ENCODE data around the gene SPTSSB. TPM values are rescaled to one million over a fixed set of nuclear protein-coding genes. Genes with fewer than 3 reads are reported as not detected.

The SPTSSB gene
- total RNA-seq, 2 donors from 2014 or later = not detected

- H3K27me3 ChIP-seq (replicated peaks; ENCODE audit: insufficient read depth) = no peaks in the 10 kb centered on the region
- H3K4me1 ChIP-seq (ENCODE audit: control insufficient read depth in 1 of 2, low read depth in 2 of 2) = no peaks in the 10 kb centered on the region
- DNase-seq (ENCODE audit: low spot score) (no peak), ATAC-seq (ENCODE audit: insufficient number of reproducible peaks, low FRiP score, low read depth) (no peak)
- no peaks in the 10 kb centered on the region for H3K9me3 ChIP-seq
- TF ChIP-seq CTCF (IDR thresholded peaks at IDR 0.05) = no peak
- no peak overlapping the region for H3K4me3 ChIP-seq
- H3K27ac ChIP-seq = no peak overlapping the region
- no peaks in the 10 kb centered on the region for H3K36me3 ChIP-seq
These were observed 21.5 kb upstream of the SPTSSB start for GRCh38 chr3:161392853-161393252.

GRCh38 chr3:161390200-161390599, 18.9 kb upstream of the SPTSSB start:
- no peak for TF ChIP-seq CTCF (IDR thresholded peaks at IDR 0.05)
- DNase-seq (ENCODE audit: low spot score) (no peak), ATAC-seq (ENCODE audit: insufficient number of reproducible peaks, low FRiP score, low read depth) (no peak)
- no peak overlapping the region for H3K27ac ChIP-seq
- H3K4me1 ChIP-seq (ENCODE audit: control insufficient read depth in 1 of 2, low read depth in 2 of 2) = no peaks in the 10 kb centered on the region
- H3K36me3 ChIP-seq = no peaks in the 10 kb centered on the region
- no peak overlapping the region for H3K4me3 ChIP-seq
- no peaks in the 10 kb centered on the region for H3K9me3 ChIP-seq
- H3K27me3 ChIP-seq (replicated peaks; ENCODE audit: insufficient read depth) = no peaks in the 10 kb centered on the region

GRCh38 chr3:161389445-161390035, 18.2 kb upstream of the SPTSSB start:
- no peaks in the 10 kb centered on the region for H3K9me3 ChIP-seq
- H3K27me3 ChIP-seq (replicated peaks; ENCODE audit: insufficient read depth) = no peaks in the 10 kb centered on the region
- DNase-seq (ENCODE audit: low spot score) (no peak), ATAC-seq (ENCODE audit: insufficient number of reproducible peaks, low FRiP score, low read depth) (no peak)
- no peak overlapping the region for H3K4me3 ChIP-seq
- H3K36me3 ChIP-seq = no peaks in the 10 kb centered on the region
- no peak for TF ChIP-seq CTCF (IDR thresholded peaks at IDR 0.05)
- no peak overlapping the region for H3K27ac ChIP-seq
- no peaks in the 10 kb centered on the region for H3K4me1 ChIP-seq (ENCODE audit: control insufficient read depth in 1 of 2, low read depth in 2 of 2)

GRCh38 chr3:161388855-161389254, 17.5 kb upstream of the SPTSSB start:
- H3K9me3 ChIP-seq = no peaks in the 10 kb centered on the region
- H3K4me1 ChIP-seq (ENCODE audit: control insufficient read depth in 1 of 2, low read depth in 2 of 2) = no peaks in the 10 kb centered on the region
- no peaks in the 10 kb centered on the region for H3K27me3 ChIP-seq (replicated peaks; ENCODE audit: insufficient read depth)
- no peak overlapping the region for H3K4me3 ChIP-seq
- no peaks in the 10 kb centered on the region for H3K36me3 ChIP-seq
- no peak for TF ChIP-seq CTCF (IDR thresholded peaks at IDR 0.05)
- ATAC-seq (ENCODE audit: insufficient number of reproducible peaks, low FRiP score, low read depth) (no peak), DNase-seq (ENCODE audit: low spot score) (no peak)
- H3K27ac ChIP-seq = no peak overlapping the region

GRCh38 chr3:161386991-161387770, 15.9 kb upstream of the SPTSSB start:
- H3K4me1 ChIP-seq (ENCODE audit: control insufficient read depth in 1 of 2, low read depth in 2 of 2) = no peaks in the 10 kb centered on the region

More at GRCh38 chr3:161386991-161387770, 15.9 kb upstream of the SPTSSB start:
- Histone ChIP-seq H3K27me3 (replicated peaks; ENCODE audit: insufficient read depth) (no peaks in the 10 kb centered on the region), H3K4me3 (no peak overlapping the region), H3K9me3 (no peaks in the 10 kb centered on the region), H3K36me3 (no peaks in the 10 kb centered on the region), H3K27ac (no peak overlapping the region)
- no peak for TF ChIP-seq CTCF (IDR thresholded peaks at IDR 0.05)
- no peak for DNase-seq (ENCODE audit: low spot score)
- no peak for ATAC-seq (ENCODE audit: insufficient number of reproducible peaks, low FRiP score, low read depth)

Measured in thoracic aorta (tissue), 2 donors.